ENCODE results near the gene UNC5B. TPM values are rescaled to one million over a fixed set of nuclear protein-coding genes. Genes with fewer than 3 reads are reported as not detected.

Gene UNC5B
- total RNA-seq, 1 donor, result 135 TPM

DNA sequence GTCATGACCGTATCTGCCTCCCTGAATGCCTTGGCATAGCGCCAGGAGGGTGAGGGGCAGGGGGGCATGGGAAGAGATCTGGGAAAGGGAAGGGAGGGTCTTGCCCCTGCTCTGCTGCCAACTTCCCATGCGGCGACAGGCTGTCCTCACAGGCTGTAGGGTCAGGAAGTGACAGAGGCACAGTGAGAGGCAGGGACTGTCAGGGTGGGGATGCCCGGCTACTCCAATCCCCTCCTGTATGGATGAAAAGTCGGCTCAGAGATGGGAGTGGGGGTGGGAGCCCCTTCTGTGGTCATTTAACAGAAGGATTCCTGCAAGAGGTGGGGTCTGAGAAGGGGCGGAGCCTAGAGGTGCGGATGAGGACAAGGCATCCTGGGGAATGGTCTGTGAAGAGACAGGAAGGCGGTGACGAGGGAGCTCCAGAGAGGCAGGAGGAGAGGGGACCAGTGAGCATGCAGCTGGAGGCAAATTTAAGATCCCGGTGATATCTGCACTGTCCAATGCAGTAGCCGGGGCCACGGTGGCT, 20.8 kb upstream of the UNC5B start:
- H3K9me3 ChIP-seq (ENCODE audit: low read depth, low read length), result no peaks in the 10 kb centered on the region
- no peak for DNase-seq (ENCODE audit: insufficient read length, low spot score, missing footprints)
- no peak overlapping the region for H3K27ac ChIP-seq (ENCODE audit: low read depth, low read length)
- H2AFZ ChIP-seq (ENCODE audit: low read length), result no peak overlapping the region
- no peak overlapping the region for H3K4me3 ChIP-seq (ENCODE audit: insufficient read depth, low read length)
- H3K4me2 ChIP-seq (ENCODE audit: insufficient read depth, low read length), result no peak overlapping the region
- no peaks in the 10 kb centered on the region for H4K20me1 ChIP-seq (ENCODE audit: insufficient read depth, low read length)
- H3K36me3 ChIP-seq (ENCODE audit: insufficient read depth, low read length), result no peaks in the 10 kb centered on the region
- TF ChIP-seq, protein P1, sequence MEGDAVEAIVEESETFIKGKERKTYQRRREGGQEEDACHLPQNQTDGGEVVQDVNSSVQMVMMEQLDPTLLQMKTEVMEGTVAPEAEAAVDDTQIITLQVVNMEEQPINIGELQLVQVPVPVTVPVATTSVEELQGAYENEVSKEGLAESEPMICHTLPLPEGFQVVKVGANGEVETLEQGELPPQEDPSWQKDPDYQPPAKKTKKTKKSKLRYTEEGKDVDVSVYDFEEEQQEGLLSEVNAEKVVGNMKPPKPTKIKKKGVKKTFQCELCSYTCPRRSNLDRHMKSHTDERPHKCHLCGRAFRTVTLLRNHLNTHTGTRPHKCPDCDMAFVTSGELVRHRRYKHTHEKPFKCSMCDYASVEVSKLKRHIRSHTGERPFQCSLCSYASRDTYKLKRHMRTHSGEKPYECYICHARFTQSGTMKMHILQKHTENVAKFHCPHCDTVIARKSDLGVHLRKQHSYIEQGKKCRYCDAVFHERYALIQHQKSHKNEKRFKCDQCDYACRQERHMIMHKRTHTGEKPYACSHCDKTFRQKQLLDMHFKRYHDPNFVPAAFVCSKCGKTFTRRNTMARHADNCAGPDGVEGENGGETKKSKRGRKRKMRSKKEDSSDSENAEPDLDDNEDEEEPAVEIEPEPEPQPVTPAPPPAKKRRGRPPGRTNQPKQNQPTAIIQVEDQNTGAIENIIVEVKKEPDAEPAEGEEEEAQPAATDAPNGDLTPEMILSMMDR (IDR thresholded peaks at IDR 0.05; ENCODE audit: extremely low read depth, low read depth, low read length), result no peak
- peaks cover 19% of the 10 kb centered on the region for H3K27me3 ChIP-seq (ENCODE audit: insufficient read depth, low read length)
- no peaks in the 10 kb centered on the region for H3K79me2 ChIP-seq (ENCODE audit: insufficient read depth, low read length)
- no peaks in the 10 kb centered on the region for H3K4me1 ChIP-seq (ENCODE audit: insufficient read depth, low read length)

DNA sequence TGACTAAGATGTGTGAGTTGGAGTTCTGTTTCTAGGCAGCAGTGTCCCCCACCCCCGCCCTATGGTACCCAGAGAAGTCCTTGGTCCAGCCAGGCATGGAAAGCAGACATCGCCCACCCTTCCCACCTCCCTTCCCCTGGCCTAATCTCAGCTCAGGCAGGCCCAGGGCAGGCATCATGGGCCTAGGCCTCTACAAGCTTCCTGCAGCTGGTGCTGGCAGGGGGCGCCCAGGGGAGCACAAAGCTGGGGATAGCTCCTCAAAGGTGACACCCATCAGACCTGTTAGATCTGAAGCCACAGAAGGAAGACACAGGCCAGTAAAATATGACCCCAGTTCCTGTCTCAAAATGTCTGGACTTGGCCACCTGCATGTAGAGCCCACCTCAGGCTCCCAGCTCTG, 18.9 kb upstream of the UNC5B start:
- Histone ChIP-seq H3K4me3 (ENCODE audit: insufficient read depth, low read length) (no peak overlapping the region), H3K27me3 (ENCODE audit: insufficient read depth, low read length) (peaks cover 9% of the 10 kb centered on the region), H2AFZ (ENCODE audit: low read length) (no peak overlapping the region)

DNA sequence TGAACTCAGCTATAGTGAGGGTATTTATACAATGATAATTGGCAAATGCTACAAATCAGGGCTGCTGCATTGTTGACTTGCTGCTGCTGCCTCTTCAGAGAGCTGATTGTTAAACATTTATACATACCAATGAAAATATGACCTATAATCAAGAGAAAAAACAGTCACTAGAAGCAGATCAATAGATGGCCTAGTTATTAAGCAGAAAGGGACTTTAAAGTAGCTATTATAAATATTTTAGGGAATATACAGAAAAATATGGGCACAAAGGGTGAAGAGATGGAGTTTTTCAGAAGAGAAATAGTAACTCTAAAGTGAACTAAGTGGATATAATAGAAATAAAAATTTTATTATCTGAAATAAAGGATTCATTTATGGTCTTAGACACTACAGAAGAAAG, 14.4 kb upstream of the UNC5B start:
- Histone ChIP-seq H3K4me1 (ENCODE audit: insufficient read depth, low read length) (no peaks in the 10 kb centered on the region), H3K36me3 (ENCODE audit: insufficient read depth, low read length) (no peaks in the 10 kb centered on the region), H3K27ac (ENCODE audit: low read depth, low read length) (no peak overlapping the region), H3K79me2 (ENCODE audit: insufficient read depth, low read length) (no peaks in the 10 kb centered on the region), H3K9me3 (ENCODE audit: low read depth, low read length) (peaks cover 8% of the 10 kb centered on the region), H4K20me1 (ENCODE audit: insufficient read depth, low read length) (no peaks in the 10 kb centered on the region), H2AFZ (ENCODE audit: low read length) (no peak overlapping the region), H3K27me3 (ENCODE audit: insufficient read depth, low read length) (peaks cover 22% of the 10 kb centered on the region), H3K4me2 (ENCODE audit: insufficient read depth, low read length) (no peak overlapping the region), H3K4me3 (ENCODE audit: insufficient read depth, low read length) (no peak overlapping the region)
- TF ChIP-seq, protein P1 (IDR thresholded peaks at IDR 0.05; ENCODE audit: extremely low read depth, low read depth, low read length), result no peak
- DNase-seq (ENCODE audit: insufficient read length, low spot score, missing footprints), result no peak

More for the DNA sequence above, 18.9 kb upstream of the UNC5B start:
- H3K9me3 ChIP-seq (ENCODE audit: low read depth, low read length), result peaks cover 8% of the 10 kb centered on the region
- no peak overlapping the region for H3K27ac ChIP-seq (ENCODE audit: low read depth, low read length)
- TF ChIP-seq, protein P1 (IDR thresholded peaks at IDR 0.05; ENCODE audit: extremely low read depth, low read depth, low read length), result no peak
- H3K4me1 ChIP-seq (ENCODE audit: insufficient read depth, low read length), result no peaks in the 10 kb centered on the region
- H4K20me1 ChIP-seq (ENCODE audit: insufficient read depth, low read length), result no peaks in the 10 kb centered on the region
- no peaks in the 10 kb centered on the region for H3K36me3 ChIP-seq (ENCODE audit: insufficient read depth, low read length)
- H3K79me2 ChIP-seq (ENCODE audit: insufficient read depth, low read length), result no peaks in the 10 kb centered on the region
- H3K4me2 ChIP-seq (ENCODE audit: insufficient read depth, low read length), result no peak overlapping the region
- no peak for DNase-seq (ENCODE audit: insufficient read length, low spot score, missing footprints)

DNA sequence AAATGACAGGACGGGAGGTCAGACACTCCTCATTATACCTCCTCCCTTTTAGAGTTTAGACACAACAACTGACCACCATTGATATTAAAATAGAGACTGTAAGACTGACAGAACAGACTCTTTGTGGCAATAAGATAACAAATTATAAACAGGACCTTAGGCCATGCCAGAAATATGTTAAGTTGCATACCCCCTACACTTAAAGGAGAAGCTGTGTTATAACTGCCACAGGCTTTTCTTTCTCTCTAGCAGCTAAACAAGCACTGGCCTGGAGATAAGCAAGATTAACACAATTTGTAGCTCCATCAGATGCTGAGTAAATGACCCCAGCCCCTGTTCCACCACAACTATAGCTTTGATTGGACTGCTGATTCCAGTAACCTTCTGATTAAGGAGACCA, 10.5 kb upstream of the UNC5B start:
- H3K4me2 ChIP-seq (ENCODE audit: insufficient read depth, low read length), result no peak overlapping the region
- H3K4me1 ChIP-seq (ENCODE audit: insufficient read depth, low read length), result peaks cover 7% of the 10 kb centered on the region
- H3K79me2 ChIP-seq (ENCODE audit: insufficient read depth, low read length), result no peaks in the 10 kb centered on the region
- no peak for DNase-seq (ENCODE audit: insufficient read length, low spot score, missing footprints)
- peaks cover 3% of the 10 kb centered on the region for H4K20me1 ChIP-seq (ENCODE audit: insufficient read depth, low read length)
- H2AFZ ChIP-seq (ENCODE audit: low read length), result no peak overlapping the region
- H3K9me3 ChIP-seq (ENCODE audit: low read depth, low read length), result peaks cover 8% of the 10 kb centered on the region
- TF ChIP-seq, protein P1 (IDR thresholded peaks at IDR 0.05; ENCODE audit: extremely low read depth, low read depth, low read length), result no peak
- H3K4me3 ChIP-seq (ENCODE audit: insufficient read depth, low read length), result no peak overlapping the region
- H3K27ac ChIP-seq (ENCODE audit: low read depth, low read length), result no peak overlapping the region
- H3K27me3 ChIP-seq (ENCODE audit: insufficient read depth, low read length), result peaks cover 36% of the 10 kb centered on the region
- H3K36me3 ChIP-seq (ENCODE audit: insufficient read depth, low read length), result no peaks in the 10 kb centered on the region
